H1 (cell line): Measurements from ENCODE around the gene MITF. TPM values are rescaled to one million over a fixed set of nuclear protein-coding genes. Genes with fewer than 3 reads are reported as not detected.

Experiments
- CTCF ChIA-PET: fragments of 300-600 bp; sonication (Branson Sonifier 250); formaldehyde crosslinking; loops from one replicate; lab custom pipeline; 2021; ENCODE audit not compliant: partially characterized antibody; lab: Charles Lee
- POLR2A ChIA-PET: fragments of 300-600 bp; sonication (Branson Sonifier 250); formaldehyde crosslinking; loops from one replicate; lab custom pipeline; 2021; ENCODE audit warnings: inconsistent platforms; ENCODE audit not compliant: partially characterized antibody; lab: Charles Lee
- DNase-seq, 2 experiments: peaks; one replicate each; pipeline versions ENCODE4 v3.0.0 to v3.0.0-alpha.2; 2010 to 2022; ENCODE audit warnings: low spot score in 2 of 2, low read depth in 1 of 2, mixed read lengths in 1 of 2
- FAIRE-seq: peaks from 2 replicates; lab custom pipeline; 2011; peaks lifted over from hg19 to GRCh38; lab: Jason Lieb, UNC
- H2AFZ ChIP-seq: 2 replicates; pipeline ENCODE4 v1.8.1; 2012; ENCODE audit warnings: low read length, inconsistent platforms
- H2AK5ac ChIP-seq: 2 replicates; pipeline ENCODE4 v1.6.1; 2013; ENCODE audit warnings: low read depth, low read length
- H2BK120ac ChIP-seq: replicated peaks from 2 replicates; pipeline ENCODE3; 2013; ENCODE audit warnings: low read depth, low read length, inconsistent platforms
- H2BK12ac ChIP-seq: 2 replicates; pipeline ENCODE4 v1.6.1; 2013; ENCODE audit warnings: low read depth, low read length
- H2BK15ac ChIP-seq: 2 replicates; pipeline ENCODE4 v1.6.1; 2013; ENCODE audit warnings: low read length
- H2BK20ac ChIP-seq: 2 replicates; pipeline ENCODE4 v1.6.1; 2013; ENCODE audit warnings: low read length
- H2BK5ac ChIP-seq: 2 replicates; pipeline ENCODE4 v1.6.1; 2013; ENCODE audit warnings: low read depth, low read length
- H3K14ac ChIP-seq: 2 replicates; pipeline ENCODE4 v1.6.1; 2013; ENCODE audit warnings: inconsistent platforms; ENCODE audit not compliant: insufficient read length
- H3K18ac ChIP-seq: 2 replicates; pipeline ENCODE4 v1.6.1; 2013; ENCODE audit warnings: low read length; ENCODE audit errors: extremely low read depth
- H3K23ac ChIP-seq: 2 replicates; pipeline ENCODE4 v1.6.1; 2013; ENCODE audit warnings: inconsistent platforms; ENCODE audit not compliant: insufficient read length
- H3K23me2 ChIP-seq: 2 replicates; pipeline ENCODE4 v1.6.1; 2013; ENCODE audit warnings: low read depth, low read length
- H3K27ac ChIP-seq: 2 replicates; pipeline ENCODE4 v1.6.1; 2011; ENCODE audit warnings: low read depth, low read length, inconsistent platforms
- H3K27me3 ChIP-seq, 4 experiments: replicated peaks in 1 of 4; 1 replicate in 1 of 4; 2 replicates in 3 of 4; pipeline versions ENCODE4 v1.6.1 to v1.8.1; 2011 to 2013; ENCODE audit warnings: low read length in 3 of 4, mild to moderate bottlenecking in 3 of 4, inconsistent platforms in 2 of 4, mixed read lengths in 2 of 4, moderate library complexity in 1 of 4; ENCODE audit not compliant: control insufficient read depth in 3 of 4, insufficient read depth in 3 of 4; ENCODE audit errors: extremely low read depth in 1 of 4
- H3K36me3 ChIP-seq, 4 experiments: 2 replicates each; pipeline versions ENCODE4 v1.6.1 to v1.8.1; 2011 to 2013; ENCODE audit warnings: mild to moderate bottlenecking in 4 of 4, low read length in 3 of 4, moderate library complexity in 2 of 4, control low read depth in 1 of 4, inconsistent platforms in 1 of 4; ENCODE audit not compliant: insufficient read depth in 4 of 4, control insufficient read depth in 2 of 4
- H3K4ac ChIP-seq: replicated peaks from 2 replicates; pipeline ENCODE3; 2013; ENCODE audit warnings: low read length, low read depth, mixed read lengths, inconsistent platforms; ENCODE audit not compliant: insufficient read length
- H3K4me1 ChIP-seq, 4 experiments: replicated peaks in 1 of 4; 1 replicate in 1 of 4; 2 replicates in 3 of 4; pipeline versions ENCODE4 v1.6.1 to v1.8.1; 2011 to 2013; ENCODE audit warnings: low read length in 3 of 4, inconsistent platforms in 2 of 4, mixed read lengths in 1 of 4; ENCODE audit not compliant: insufficient read depth in 4 of 4, control insufficient read depth in 3 of 4
- H3K4me2 ChIP-seq, 2 experiments: 2 replicates each; pipeline versions ENCODE4 v1.6.1 to v1.8.1; 2011 to 2013; ENCODE audit warnings: low read depth in 2 of 2, low read length in 2 of 2, control low read depth in 1 of 2, inconsistent platforms in 1 of 2, mild to moderate bottlenecking in 1 of 2; ENCODE audit not compliant: insufficient read depth in 1 of 2
- H3K4me3 ChIP-seq, 4 experiments: fragments of 200-600, 300-600 bp in 1 of 4; sonication (generic), shearing (Covaris generic), sonication (Bioruptor Twin) in 1 of 4; 2 replicates each; pipeline versions ENCODE4 v1.5.1 to v1.8.1; 2011 to 2016; ENCODE audit warnings: low read length in 4 of 4, low read depth in 3 of 4, control low read depth in 2 of 4, inconsistent platforms in 2 of 4, mild to moderate bottlenecking in 2 of 4, mixed read lengths in 1 of 4, moderate library complexity in 1 of 4; ENCODE audit not compliant: insufficient read depth in 2 of 4; ENCODE audit errors: extremely low read depth in 1 of 4
- H3K56ac ChIP-seq: replicated peaks from 2 replicates; pipeline ENCODE3; 2013; ENCODE audit warnings: low read depth, mild to moderate bottlenecking, mixed read lengths, low read length, inconsistent platforms; ENCODE audit not compliant: insufficient read length
- H3K79me1 ChIP-seq: 2 replicates; pipeline ENCODE4 v1.6.1; 2013; ENCODE audit warnings: low read depth, low read length, control low read depth
- H3K79me2 ChIP-seq, 2 experiments: 2 replicates each; pipeline versions ENCODE4 v1.6.1 to v1.8.1; 2012 to 2013; ENCODE audit warnings: low read length in 2 of 2, mild to moderate bottlenecking in 2 of 2, inconsistent platforms in 1 of 2; ENCODE audit not compliant: insufficient read depth in 2 of 2, control insufficient read depth in 1 of 2
- H3K9ac ChIP-seq, 4 experiments: replicated peaks in 1 of 4; 1 replicate in 1 of 4; 2 replicates in 3 of 4; pipeline versions ENCODE4 v1.6.1 to v1.8.1; 2011 to 2013; ENCODE audit warnings: low read depth in 3 of 4, low read length in 3 of 4, control low read depth in 2 of 4, mild to moderate bottlenecking in 2 of 4, moderate library complexity in 2 of 4, inconsistent platforms in 1 of 4; ENCODE audit errors: extremely low read depth in 1 of 4
- H3K9me3 ChIP-seq, 2 experiments: 2 replicates each; pipeline versions ENCODE4 v1.6.1 to v1.8.1; 2012 to 2013; ENCODE audit warnings: mild to moderate bottlenecking in 2 of 2, moderate library complexity in 2 of 2, control low read depth in 1 of 2, inconsistent platforms in 1 of 2, low read depth in 1 of 2, low read length in 1 of 2, mixed read lengths in 1 of 2; ENCODE audit not compliant: insufficient read depth in 2 of 2
- H4K20me1 ChIP-seq, 2 experiments: replicated peaks in 1 of 2; 2 replicates each; pipeline versions ENCODE3 to v1.8.1; 2011 to 2013; ENCODE audit warnings: inconsistent platforms in 2 of 2, low read length in 2 of 2, mild to moderate bottlenecking in 1 of 2; ENCODE audit not compliant: insufficient read depth in 2 of 2, control insufficient read depth in 1 of 2
- H4K5ac ChIP-seq: 2 replicates; pipeline ENCODE4 v1.6.1; 2013; ENCODE audit warnings: low read length, low read depth, mixed read lengths, inconsistent platforms; ENCODE audit not compliant: insufficient read length
- H4K8ac ChIP-seq: 2 replicates; pipeline ENCODE4 v1.8.0; 2013; ENCODE audit warnings: mild to moderate bottlenecking, moderate library complexity, low read length, inconsistent platforms; ENCODE audit not compliant: insufficient read depth; ENCODE audit errors: extremely low read depth
- H4K91ac ChIP-seq: replicated peaks from 2 replicates; pipeline ENCODE3; 2013; ENCODE audit warnings: low read length, mixed read lengths, inconsistent platforms; ENCODE audit not compliant: insufficient read length
- BRCA1 ChIP-seq: IDR thresholded peaks from 2 replicates; pipeline ENCODE4 v1.6.1; 2012; ENCODE audit warnings: low read depth, low read length, improper control_type of control experiment
- PHF8 ChIP-seq: fragments of 200-600 bp; sonication (generic); conservative IDR thresholded peaks from 2 replicates; pipeline ENCODE4 v1.7.1; 2012; ENCODE audit warnings: low read depth, mild to moderate bottlenecking, inconsistent platforms, low read length, moderate library complexity
- POLR2AphosphoS5 ChIP-seq: IDR thresholded peaks from 2 replicates; pipeline ENCODE4 v1.6.1; 2011; ENCODE audit warnings: low read depth, low read length
- RNF2 ChIP-seq: fragments of 200-900, 300-1000 bp; sonication (generic); IDR thresholded peaks from 2 replicates; pipeline ENCODE4 v1.7.1; 2016; ENCODE audit warnings: borderline replicate concordance, low read depth, mild to moderate bottlenecking, antibody characterized with exemption, low read length; ENCODE audit not compliant: poor library complexity, severe bottlenecking; ENCODE audit errors: missing control alignments
- SAP30 ChIP-seq: fragments of 300-600 bp; sonication (generic); IDR thresholded peaks from 2 replicates; pipeline ENCODE4 v1.7.1; 2012; ENCODE audit warnings: low read length, moderate library complexity, mild to moderate bottlenecking, inconsistent platforms; ENCODE audit not compliant: insufficient read depth, insufficient replicate concordance
- SP1 ChIP-seq: IDR thresholded peaks from 2 replicates; pipeline ENCODE4 v1.6.1; 2011; ENCODE audit warnings: low read depth, low read length
- SP4 ChIP-seq: IDR thresholded peaks from 2 replicates; pipeline ENCODE4 v1.6.1; 2012; ENCODE audit warnings: low read length, inconsistent platforms
- TBP ChIP-seq: IDR thresholded peaks from 2 replicates; pipeline ENCODE4 v1.6.1; 2011; ENCODE audit warnings: low read depth, low read length, improper control_type of control experiment
- WGBS, 2 experiments: shearing (Covaris generic) in 1 of 2; methylation state at CpG; one replicate each; pipeline versions ENCODE4 v1.1.6 to v1.1.7; 2013 to 2015; ENCODE audit warnings: low lambda C conversion rate in 2 of 2, mixed read lengths in 2 of 2, inconsistent platforms in 1 of 2, low coverage in 1 of 2, missing lambda C conversion rate in 1 of 2; ENCODE audit not compliant: insufficient replicate concordance in 2 of 2, insufficient coverage in 1 of 2, insufficient read length in 1 of 2; ENCODE audit errors: extremely low coverage in 1 of 2, missing lambda C conversion rate in 1 of 2; 5-methylcytosine and 5-hydroxymethylcytosine counted together
- polyA plus RNA-seq, 7 experiments: library from polyadenylated mRNA; depleted of rRNA in 3 of 7; stranded (reverse) in 5 of 7; unstranded in 2 of 7; fragments of >200 nt in 5 of 7; fragments of 200-250 nt in 2 of 7; gene quantifications; 1 replicate in 5 of 7; 2 replicates in 1 of 7; 4 replicates in 1 of 7; pipeline versions ENCODE4 v1.2.1 to v1.2.3, GENCODE V29; 2011 to 2013; ENCODE audit warnings: missing spikeins in 2 of 7, mixed read lengths in 2 of 7
- total RNA-seq: library from RNA; stranded (reverse); fragmentation: NEBNext Ultra II Directional; extraction: Animal tissue kit (Norgen Biotek cat#: 25700); gene quantifications from 2 replicates; pipeline ENCODE4 v1.2.1, GENCODE V29; 2021
- TF ChIP-seq, protein P1 (sequence below): IDR thresholded peaks from 2 replicates; pipeline ENCODE4 v1.6.1; 2011; ENCODE audit warnings: low read depth, mild to moderate bottlenecking, low read length; ENCODE audit not compliant: insufficient read depth
- TF ChIP-seq, protein P2 (sequence below): IDR thresholded peaks from 2 replicates; pipeline ENCODE4 v1.6.1; 2011; ENCODE audit warnings: low read length, improper control_type of control experiment

The MITF gene
- total and polyA plus RNA-seq, 2 of the 8 experiments (the other 6 are each of a cell fraction or from before 2014, with no cell fraction given) = 0.53 to 1.4 TPM

DNA sequence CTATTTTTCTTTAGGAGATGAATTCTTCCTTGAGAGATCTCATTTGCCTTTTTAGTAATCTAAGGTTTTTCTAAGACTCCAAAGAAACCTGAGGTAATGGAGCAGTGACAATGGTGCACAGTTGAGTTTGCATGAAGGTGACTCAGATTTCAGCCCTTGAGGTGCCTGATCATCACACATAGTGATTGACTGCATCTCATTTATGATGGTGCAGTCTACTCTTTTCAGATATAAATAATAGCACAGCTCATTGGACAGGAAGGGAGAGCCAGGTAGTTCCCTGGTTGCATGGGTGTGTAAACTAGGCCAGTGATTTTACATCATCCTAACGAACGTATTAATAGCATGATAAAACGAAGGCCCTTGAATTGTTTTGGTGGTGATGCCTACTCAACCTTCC, 174.2 kb downstream of the MITF start:
- ChIA-PET POLR2A (no interaction called here), CTCF (no interaction called here)
- Histone ChIP-seq H3K23me2 (no peaks in the 10 kb centered on the region), H2BK20ac (no peak overlapping the region), H2AK5ac (no peak overlapping the region), H3K79me1 (no peaks in the 10 kb centered on the region), H2BK12ac (no peak overlapping the region), H3K4me3 (no peak overlapping the region), H3K4me2 (no peak overlapping the region), H2AFZ (no peak overlapping the region), H2BK15ac (no peak overlapping the region), H3K18ac (no peak overlapping the region), H4K20me1 (no peaks in the 10 kb centered on the region), H3K4me1 (no peaks in the 10 kb centered on the region), H4K5ac (no peak overlapping the region), H3K9me3 (peaks cover 4 to 5% of the 10 kb centered on the region in 2 experiments; a peak in 3 of 4 replicates), H3K36me3 (no peaks in the 10 kb centered on the region), H3K4ac (no peak overlapping the region), H3K27me3 (no peaks in the 10 kb centered on the region), H2BK120ac (no peak overlapping the region), H2BK5ac (no peak overlapping the region), H3K9ac (no peak overlapping the region), H3K56ac (no peak overlapping the region), H3K79me2 (no peaks in the 10 kb centered on the region), H3K27ac (no peak overlapping the region), H3K14ac (no peak overlapping the region), H4K91ac (no peak overlapping the region), H3K23ac (no peak overlapping the region), H4K8ac (no peak overlapping the region)
- no peak for DNase-seq
- 100% methylated on average over 3 of the region's 3 CpGs; no CpG with 5 or more reads in 1 of the 2 experiments for WGBS, 2 experiments
- FAIRE-seq = no peak
- TF ChIP-seq POLR2AphosphoS5 (no peak), PHF8 (no peak), RNF2 (no peak), BRCA1 (no peak), SAP30 (no peak), TBP (no peak), SP4 (no peak), SP1 (no peak)
- TF ChIP-seq, protein P1, sequence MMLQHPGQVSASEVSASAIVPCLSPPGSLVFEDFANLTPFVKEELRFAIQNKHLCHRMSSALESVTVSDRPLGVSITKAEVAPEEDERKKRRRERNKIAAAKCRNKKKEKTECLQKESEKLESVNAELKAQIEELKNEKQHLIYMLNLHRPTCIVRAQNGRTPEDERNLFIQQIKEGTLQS = no peak
- TF ChIP-seq, protein P2, sequence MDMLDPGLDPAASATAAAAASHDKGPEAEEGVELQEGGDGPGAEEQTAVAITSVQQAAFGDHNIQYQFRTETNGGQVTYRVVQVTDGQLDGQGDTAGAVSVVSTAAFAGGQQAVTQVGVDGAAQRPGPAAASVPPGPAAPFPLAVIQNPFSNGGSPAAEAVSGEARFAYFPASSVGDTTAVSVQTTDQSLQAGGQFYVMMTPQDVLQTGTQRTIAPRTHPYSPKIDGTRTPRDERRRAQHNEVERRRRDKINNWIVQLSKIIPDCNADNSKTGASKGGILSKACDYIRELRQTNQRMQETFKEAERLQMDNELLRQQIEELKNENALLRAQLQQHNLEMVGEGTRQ = no peak
